ENCODE data around the gene FOXP1.

Gene FOXP1

DNA sequence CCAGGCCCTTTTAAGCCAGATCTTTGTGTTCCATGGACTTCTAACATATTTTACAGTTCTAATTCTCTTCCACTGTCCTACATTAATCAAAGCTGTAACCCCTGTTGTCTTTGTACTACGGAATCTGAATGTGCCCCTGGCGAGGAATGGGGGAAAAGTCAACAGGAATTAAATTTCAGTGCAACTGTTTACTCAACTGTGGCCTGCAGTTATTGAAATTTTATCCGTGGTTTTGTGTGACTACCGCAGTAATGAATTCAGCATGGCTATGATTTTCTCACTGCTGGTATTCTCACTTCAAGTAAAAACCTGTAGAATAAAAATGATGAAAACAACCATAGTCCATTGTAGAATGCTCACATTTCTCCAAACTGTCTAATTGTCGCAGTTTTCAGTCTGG, 388.0 kb downstream of the FOXP1 start:
- DNase-seq = peak; percentile 84

DNA sequence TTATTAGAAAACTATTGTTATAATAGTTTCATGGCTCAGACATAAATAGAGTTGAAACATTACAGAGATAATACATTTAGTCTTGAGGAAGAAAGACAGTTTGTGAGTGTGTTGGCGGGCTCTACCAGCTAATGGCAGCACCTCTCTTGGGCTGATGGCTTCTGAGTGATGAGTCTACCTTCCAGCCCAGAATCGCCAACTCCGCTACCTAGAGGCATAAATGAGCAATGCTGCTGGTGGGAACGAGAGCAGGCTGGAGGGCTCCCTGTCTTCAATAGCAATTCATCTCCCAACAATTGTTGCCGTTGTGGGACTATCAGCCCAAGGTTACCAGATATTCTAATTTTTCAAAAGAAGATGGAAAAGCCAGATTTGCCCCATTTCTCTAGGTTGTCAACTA, 388.7 kb downstream of the FOXP1 start:
- DNase-seq = peak; percentile 60

DNA sequence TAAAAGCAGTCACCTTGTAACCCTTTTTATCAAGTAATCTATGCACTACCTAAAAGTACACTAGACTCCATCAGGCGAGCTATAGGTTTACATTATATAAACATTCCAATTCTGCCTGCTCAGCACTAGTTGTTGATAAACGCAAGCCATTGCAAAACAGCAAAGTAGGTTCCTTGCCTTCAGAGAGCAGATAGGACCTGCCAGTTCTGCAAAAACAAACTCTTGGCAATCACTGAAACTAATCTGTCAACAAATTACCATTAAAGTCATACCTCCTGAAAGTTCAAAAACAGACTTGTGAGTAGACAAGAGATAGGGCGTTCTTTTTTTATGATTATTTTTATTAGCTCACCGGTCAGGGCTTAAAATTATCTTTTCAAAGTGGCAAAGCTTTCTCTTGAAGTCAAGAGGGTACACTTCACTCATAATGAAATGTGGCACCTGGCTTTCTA, 392.5 kb downstream of the FOXP1 start:
- DNase-seq = no peak

DNA sequence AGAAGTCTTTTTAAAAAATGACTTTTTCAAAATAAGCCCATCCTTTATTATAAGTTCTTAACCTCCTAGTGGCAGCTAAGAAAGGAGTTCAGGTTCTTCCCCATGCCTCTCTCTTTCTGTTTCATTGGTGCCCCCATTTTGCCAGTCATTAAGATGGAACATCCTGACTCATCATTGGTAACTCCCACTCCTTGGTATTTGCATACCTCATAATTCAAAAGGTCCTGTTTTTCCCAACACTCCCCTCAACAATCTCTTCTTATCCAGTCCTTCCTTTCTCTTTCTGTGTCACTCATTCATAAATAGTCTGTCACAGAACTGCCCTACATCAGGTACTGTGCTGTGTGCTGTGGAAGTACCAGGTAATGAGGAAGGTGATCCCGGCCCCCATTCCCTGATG, 394.0 kb downstream of the FOXP1 start:
- peak; percentile 46 for DNase-seq

DNA sequence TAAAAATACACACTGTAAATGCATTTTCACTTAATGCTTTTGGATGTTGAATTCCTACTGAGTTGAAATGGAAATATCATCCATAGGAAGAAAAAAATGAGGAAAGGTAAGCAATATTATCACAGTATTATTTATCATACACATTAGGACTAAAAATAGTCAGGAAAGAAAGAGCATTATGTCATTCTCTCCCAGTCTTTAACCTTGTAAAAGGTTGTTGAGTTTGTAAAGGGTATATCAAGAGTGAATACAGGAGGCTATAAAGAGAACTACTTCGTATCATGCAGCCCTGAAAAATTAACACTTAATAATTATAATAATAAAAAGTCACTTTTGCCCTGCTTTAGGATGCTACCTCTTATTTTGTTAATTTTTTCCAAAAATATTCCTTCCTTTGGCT, 395.8 kb downstream of the FOXP1 start:
- no peak for DNase-seq

DNA sequence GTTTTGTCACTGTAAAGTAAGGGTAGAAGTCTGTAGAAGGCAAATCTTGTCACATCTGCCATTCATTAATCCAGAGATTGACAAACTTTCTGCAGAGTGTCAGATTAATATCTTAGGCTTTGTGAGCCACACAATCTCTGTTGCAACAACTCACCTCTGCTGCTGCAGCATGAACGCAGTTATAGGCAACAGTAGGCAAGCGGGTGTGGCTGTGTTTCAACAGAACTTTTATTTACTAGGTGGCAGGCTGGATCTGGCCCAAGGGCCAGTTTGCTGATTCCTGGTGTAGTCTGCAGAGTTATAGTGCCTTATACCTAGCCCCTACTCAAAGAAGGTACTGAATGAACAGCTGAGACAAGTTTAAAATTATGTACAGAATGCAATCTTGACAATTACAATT, 396.7 kb downstream of the FOXP1 start:
- peak; percentile 47 for DNase-seq

DNA sequence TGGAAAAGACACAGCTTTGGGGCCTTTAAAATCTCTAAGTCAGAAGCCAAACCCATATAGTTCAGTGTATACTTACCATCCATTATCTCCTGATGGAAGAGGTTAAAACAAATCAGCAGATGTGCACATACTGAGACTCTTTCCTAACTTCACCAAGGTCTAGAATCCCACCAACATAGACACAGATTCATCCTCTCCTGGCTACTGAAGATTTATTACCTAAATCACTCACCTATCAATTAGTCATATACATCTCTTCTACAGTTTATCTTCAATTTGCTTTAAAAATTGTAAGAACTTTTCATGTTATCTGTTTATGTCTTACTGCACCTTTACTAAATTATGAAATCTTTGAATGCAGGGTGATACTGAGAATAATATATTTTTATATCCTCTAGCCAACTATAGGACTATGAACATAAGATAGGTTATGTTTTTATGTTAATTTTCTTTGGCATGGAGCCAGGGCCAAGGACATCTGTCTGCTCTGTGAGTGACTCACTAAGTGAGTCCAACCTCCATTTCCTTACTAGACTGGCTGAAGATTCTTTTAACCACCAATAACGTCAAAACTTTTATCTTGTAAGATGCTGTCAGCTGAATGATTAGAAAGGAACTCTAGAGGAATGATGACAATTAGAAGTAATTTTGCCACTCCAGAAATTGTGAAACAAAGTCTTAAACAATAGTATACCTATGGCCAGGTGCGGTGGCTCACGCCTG, 397.6 kb downstream of the FOXP1 start:
- peak; percentile 73 for DNase-seq

DNA sequence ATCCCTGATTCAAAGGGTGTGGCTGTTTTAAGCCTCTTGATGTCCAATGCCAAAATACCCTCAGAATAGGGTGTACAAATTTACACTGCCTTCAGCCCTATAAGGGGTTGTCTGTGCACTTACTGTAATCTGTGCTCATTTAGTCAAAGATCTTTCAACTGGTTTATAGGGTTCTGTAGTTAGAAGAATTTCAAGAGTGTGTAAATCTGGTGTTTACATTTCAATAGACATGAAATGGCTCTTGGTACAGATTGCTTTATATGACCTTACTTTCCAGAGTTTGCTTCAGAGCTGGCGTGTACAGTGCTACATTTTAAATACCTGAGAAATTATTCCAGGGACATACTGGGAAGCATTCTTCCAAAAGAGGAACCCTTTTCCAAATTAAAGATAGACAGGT, 399.3 kb downstream of the FOXP1 start:
- DNase-seq = no peak

DNA sequence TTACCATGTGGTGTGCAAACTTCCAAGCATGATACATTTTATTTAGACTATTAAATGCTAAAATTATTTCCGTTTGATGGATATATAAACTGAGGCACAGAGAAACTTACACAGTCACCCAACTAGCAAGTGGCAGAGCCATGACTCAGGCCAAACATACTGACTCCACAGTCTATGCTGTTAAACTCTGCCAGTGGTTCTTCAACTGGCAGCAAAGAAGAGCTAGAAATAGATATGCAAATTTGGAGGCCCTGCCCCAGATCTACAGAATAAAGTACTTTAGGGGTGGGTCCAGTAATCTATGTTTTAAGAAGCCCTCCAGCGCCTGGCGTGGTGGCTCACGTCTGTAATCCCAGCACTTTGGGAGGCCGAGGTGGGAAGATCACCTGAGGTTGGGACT, 400.0 kb downstream of the FOXP1 start:
- DNase-seq = no peak

DNA sequence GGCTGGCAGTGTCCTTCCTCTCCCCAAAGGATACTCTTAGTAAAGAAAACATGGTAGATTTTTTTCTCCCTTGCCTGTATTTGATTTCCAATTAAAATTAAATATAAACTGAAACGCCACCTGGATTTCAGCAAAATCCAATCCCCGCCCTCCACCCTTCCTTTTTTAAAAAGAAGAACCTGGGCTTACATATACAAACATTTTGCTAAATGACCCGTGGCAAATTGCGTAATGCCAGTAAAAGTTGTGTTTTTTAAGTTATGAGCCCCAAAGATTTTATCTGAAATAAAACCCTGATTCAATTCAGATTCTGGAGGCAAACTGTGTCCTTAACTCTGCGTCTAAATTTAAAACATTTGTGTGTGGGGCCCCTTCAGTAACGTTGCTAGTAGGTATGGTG, 403.0 kb downstream of the FOXP1 start:
- peak; percentile 64 for DNase-seq

DNA sequence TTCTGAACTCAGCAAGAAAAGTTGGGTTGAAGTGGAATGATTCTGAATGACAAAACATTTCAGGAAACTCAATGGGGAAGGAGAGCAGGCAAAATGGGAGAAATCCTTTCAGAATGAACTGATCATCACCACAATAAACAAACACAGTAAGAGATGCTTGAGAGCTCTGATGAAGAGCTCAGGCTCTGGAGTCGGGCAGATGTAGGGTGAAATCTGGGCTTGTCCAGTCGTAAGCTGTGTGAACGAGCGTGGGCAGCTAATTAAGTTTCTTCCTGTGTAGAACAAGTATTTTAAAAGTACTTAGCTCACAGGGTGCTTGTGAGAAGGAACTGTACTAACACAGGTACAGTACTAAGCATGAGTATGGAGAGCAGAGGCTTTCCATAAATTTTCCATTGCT, 406.2 kb downstream of the FOXP1 start:
- DNase-seq = no peak

DNA sequence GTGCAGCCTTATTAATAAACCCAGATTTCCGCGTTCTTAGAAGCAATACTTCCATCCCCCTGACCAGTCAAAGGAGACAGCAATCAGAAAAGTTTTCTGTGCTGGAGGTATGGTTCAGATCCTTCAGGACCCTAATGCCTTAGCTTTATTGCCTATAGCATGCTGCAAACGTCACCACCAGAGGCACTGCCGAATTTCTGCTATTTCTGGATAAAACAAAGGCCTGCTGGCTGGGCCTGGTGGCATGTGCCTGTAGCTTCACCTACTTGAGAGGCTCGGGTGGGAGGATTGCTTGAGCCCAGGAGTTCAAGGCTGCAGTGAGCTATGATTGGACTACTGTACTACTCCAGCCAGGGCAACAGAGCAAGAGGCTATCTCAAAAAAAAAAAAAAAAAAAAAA, 407.2 kb downstream of the FOXP1 start:
- DNase-seq = no peak

DNA sequence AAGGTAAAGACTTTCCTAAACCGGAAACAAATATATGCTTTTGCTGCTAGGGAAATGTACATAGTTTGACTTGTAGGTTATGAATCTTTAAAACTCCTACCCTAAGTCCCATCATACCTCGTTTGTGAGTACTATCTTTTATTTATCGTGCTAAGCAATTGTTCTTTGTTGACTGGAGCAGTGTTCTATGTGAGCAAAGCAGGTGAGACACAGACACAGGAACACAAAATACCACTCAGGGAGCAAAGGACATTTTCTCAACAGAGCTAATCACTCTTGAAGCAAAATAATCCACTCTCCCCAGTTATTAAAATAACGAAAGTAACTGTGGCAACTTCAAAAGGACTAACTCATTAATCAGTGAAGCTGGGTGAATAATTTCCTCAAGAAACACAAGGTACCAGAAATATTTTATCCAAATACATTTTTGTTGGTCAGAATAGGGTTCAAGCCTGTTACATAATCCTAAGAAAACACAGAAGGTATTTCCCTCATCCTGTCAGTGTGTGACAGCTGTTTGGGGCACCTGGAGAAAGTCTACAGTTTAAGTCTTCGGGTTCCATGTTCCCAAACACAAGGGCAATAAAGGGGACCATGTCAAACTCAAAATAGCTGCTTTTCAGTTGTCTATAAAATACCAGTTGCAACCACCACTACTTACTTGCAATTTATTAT, 407.7 kb downstream of the FOXP1 start:
- DNase-seq = no peak

DNA sequence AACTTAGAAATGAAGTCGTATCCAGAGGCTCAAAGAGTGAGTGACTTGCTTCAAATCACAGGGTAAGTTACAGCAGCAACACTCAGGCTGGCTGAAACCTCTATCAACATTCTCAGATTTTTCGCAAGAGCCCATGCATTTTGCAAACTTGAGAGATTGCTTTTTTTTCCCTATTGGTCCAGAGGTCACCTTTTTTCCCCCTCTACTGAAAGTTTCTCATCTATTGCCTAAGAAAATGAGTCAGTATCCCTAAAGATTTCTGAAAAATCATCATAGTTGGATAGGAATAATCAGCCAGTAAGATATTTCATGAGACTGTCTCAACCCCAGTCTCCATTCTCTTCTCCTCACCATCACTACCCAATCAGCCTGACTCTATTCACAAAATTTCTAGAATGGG, 410.6 kb downstream of the FOXP1 start:
- no peak for DNase-seq

DNA sequence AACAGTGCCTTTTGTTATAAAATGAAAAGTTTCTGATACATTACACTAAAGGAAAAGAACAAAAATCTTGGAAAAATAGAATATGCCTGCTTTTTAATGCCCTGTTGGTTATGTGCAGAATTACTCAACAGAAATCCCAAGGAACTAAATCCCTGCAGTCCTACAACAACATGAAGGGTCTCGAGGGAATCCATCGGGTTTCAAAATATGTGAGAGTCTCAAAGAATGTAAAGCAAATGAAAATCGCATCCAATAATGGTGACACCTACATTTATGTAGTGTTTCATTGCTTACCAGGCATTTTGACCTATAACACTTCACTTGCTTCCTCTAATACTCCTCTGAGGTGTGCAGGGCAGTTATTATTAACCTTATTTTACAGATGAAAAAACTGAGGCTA, 411.3 kb downstream of the FOXP1 start:
- DNase-seq = no peak

DNA sequence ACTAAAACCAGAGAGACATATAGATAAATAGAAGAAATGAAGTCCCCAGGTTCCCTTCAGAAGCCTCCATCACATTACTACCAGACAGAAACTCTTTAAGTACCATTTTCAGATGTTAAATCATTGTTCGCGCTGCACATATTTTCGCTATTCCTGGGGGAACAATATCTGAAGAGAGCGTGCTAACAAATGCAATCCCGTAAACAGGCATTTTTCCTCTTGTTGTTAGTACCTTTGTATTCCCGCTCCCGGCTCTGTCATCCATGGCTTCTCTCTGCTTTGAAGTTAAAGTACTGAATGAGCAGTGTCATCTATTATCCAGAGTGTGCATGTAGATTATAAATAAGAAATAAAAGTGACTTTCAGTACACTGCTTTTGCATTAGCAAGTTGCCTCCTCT, 412.3 kb downstream of the FOXP1 start:
- no peak for DNase-seq

DNA sequence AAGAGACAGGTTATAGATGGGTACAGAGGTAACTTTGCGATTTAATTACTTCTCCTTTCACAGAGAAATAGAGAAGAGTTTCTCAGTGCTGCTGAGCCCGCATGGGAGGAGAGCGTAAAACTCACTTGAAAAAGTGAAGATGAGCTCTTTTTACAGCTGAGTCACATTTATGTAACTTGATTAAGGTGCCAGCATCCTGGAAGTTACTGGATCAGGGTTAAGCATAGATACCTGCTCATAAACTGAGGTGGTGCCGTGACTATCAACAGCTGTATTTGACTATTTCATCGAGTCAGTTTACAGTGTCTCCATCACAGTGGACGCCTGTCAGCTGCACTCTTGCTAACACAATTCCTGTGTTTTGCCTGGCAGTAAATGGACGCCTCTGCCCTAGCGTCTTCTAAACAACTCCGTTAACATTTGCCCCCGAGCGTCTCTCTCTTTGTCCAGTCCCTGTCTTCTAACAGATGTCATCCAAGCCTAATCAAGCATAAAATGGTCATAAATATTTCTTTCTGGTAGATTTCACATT, 414.6 kb downstream of the FOXP1 start:
- DNase-seq = peak; percentile 76

DNA sequence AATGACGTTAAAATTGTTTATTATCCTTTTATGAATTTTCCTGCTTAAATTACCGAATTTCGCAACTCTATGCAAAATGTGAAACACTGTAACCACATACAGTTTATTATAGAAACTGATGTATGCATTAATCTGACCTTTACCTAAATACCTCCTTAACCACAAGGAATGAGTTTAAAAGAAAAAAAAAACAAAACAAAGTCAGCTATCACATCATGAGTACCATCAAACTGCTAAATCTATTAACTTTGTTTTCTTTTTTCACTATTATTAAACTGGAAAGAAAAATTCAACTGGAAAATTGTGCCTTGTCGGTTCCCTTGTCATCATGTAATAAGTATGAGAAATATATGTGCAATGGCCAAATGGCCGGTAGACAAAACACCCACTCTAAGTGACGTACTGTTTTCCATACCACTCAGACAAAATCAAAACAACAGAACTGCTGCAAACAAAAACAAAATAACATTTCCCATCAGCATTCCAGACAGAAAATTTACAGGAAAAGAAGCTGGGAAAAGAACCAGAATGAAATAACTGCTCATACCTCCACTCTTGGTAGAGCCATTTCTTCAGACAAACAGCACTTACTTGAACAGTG, 415.3 kb downstream of the FOXP1 start:
- no peak for DNase-seq

DNA sequence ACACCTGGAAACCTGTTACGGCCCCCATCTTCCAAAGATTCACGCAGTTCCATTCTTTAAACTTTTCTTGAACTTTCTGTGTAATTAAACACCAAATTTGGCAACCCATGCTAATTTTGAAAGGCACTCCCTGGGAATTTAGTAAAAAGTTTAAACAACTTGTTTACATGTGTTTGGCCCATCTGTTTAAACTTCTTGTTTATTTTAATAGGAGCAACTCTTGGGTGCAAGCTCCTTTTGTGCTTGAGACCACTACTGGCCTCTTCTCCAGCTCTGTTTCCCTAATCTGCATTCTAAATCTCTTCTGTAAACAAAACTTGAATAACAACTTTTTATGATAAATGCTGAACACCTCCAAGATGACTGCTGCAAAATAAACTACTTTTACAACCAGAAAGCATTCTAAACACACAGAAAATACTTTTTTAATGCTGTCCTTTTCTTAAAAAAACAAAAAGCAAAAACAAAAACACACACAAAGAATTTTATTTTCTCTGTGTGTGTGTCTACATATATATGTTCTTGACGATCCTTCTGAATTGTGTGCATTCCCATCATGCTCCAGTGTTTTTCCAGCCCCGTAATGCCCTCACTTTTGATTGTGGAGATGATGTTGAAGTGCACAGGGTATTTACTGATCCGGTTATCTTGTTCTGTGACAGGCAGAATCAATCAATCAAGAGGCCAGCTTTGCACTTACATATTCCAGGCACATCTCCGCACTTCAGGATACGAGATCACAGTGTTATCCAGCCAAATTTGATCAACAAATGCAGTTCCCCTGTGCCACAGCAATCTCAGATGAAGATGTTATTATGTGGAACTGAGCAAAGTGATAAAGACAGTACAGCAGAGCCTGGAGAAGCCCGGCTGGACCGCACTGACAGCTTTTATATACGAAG, 416.9 kb downstream of the FOXP1 start:
- DNase-seq = no peak

DNA sequence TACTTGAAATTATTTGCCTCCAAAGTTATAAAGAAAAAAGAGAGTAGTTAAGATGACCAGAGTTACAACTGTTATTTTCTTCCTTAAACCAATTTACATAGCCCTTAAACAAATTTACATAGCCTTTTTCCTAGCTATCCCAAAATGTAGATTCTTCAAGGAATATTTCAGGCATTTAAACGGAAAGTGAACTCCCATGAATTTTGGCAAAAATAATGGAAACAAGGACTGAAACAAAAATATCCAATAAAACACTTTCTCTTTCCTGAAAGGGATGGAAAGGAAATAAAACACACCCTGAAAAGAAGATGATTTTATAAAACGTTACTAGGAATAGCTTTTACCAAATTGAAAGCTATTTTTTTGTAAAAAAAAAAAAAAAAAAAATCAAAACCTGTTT, 418.6 kb downstream of the FOXP1 start:
- no peak for DNase-seq

DNA sequence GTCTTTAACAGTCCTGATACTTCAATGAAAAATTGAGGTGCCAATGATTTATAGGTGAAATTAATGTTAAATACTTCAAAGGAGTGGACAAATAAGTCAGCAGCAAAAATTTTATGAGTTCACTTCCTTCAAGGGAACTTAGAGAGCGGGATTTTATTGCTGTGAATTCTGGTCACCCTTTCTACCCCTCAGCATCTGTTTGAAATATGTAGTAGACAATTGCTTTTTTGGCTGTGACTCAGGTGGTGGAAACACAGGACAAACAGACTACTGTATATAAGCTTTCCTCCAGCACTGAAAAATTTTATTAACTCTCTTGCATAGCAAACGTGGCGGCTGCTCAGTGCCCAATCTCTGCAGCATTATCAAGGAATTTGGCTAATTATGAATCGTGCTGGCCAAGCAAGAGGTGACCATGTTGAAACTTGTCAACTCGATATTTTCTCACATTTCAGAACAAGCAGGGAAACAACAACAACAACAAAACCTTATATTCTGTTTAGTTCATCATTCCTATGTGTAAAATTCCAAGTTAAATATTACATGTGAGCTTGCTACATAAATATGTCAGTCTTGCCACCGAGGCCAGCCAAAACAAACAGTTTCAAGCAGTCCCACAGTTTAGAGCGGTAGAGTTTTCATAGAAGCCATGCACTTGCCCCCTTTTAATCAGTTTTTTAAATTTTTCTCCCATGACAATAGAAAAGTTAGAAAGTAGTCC, 420.2 kb downstream of the FOXP1 start:
- peak; percentile 19 for DNase-seq

DNA sequence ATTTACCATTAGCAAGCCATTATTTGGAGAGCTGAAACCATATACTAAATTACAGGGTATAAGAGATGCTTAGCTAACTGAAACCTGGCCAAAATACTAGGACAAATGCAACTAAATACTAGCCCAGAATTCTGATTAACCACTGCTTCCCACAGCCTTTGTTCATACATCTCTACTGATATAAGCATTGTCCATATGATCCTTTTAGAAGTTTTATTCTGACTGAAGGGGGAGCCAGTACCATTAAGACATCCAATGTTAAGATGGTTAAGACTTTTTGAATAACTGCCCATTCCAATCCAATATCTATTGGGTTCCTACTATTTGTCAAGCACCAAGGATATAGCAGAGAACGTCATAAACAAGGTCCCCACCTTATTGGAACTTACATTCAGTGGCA, 421.3 kb downstream of the FOXP1 start:
- DNase-seq = peak; percentile 72

Measured in NCI-H69 (cell line).